Prostate gland (tissue), 2 donors: ENCODE measurements around the gene NRF1. TPM values are rescaled to one million over a fixed set of nuclear protein-coding genes. Genes with fewer than 3 reads are reported as not detected.

Experiments
- DNase-seq: peaks from one replicate; pipeline ENCODE4 v3.0.0-alpha.2; 2019; ENCODE audit warnings: low spot score
- H3K27ac ChIP-seq, 2 donors: fragments of 200-600 bp; sonication (generic); 2 replicates each; pipeline ENCODE4 v1.5.1; 2017 to 2019
- H3K27me3 ChIP-seq: fragments of 200-600 bp; sonication (generic); replicated peaks from 2 replicates; pipeline ENCODE4 v1.5.1; 2019; ENCODE audit not compliant: insufficient read depth
- H3K36me3 ChIP-seq, 2 donors: fragments of 200-600 bp; sonication (generic); 1 replicate in 1 of 2; 2 replicates in 1 of 2; pipeline versions ENCODE4 v1.5.1 to v1.8.1; 2017 to 2019
- H3K4me1 ChIP-seq: fragments of 200-600 bp; sonication (generic); replicated peaks from 2 replicates; pipeline ENCODE4 v1.5.1; 2019
- H3K4me3 ChIP-seq, 2 donors: fragments of 200-600 bp; sonication (generic); 2 replicates each; pipeline ENCODE4 v1.5.1; 2017 to 2019
- H3K9me3 ChIP-seq: fragments of 200-600 bp; sonication (generic); 2 replicates; pipeline ENCODE4 v1.5.1; 2017
- CTCF ChIP-seq, 4 experiments: fragments of 200-600 bp in 2 of 4; fragments of 450-650 bp in 2 of 4; sonication (generic) in 2 of 4; IDR thresholded peaks; 1 replicate in 3 of 4; 2 replicates in 1 of 4; pipeline ENCODE4 v1.5.1; 2016 to 2019; ENCODE audit warnings: antibody characterized with exemption in 4 of 4, mild to moderate bottlenecking in 2 of 4, moderate library complexity in 2 of 4
- POLR2A ChIP-seq: fragments of 450-650 bp; IDR thresholded peaks from one replicate; pipeline ENCODE4 v1.6.1; 2016; ENCODE audit warnings: antibody characterized with exemption, mild to moderate bottlenecking
- POLR2AphosphoS5 ChIP-seq: sonication (generic); formaldehyde crosslinking; IDR thresholded peaks from one replicate; pipeline ENCODE4 v1.6.1; 2017; ENCODE audit warnings: antibody characterized with exemption
- WGBS: methylation state at CpG from one replicate; pipeline ENCODE4 v1.1.5; 2018; 5-methylcytosine and 5-hydroxymethylcytosine counted together
- intact Hi-C: fragments of 100-400 bp; cut with DNase I; formaldehyde crosslinking; loops from one replicate; pipeline ENCODE4 v1.14.2; 2022
- total RNA-seq, 2 donors: library from RNA; depleted of rRNA; stranded (reverse); fragments of >200 nt; gene quantifications; one replicate each; pipeline ENCODE4 v1.1.0, GENCODE V29; 2016

NRF1 gene
- total RNA-seq, 2 donors from 2014 or later = 22.3 to 27.0 TPM

- no peaks in the 10 kb centered on the region for H3K4me1 ChIP-seq
- no peak overlapping the region for H3K27ac ChIP-seq
- intact Hi-C loops = no loop called here
- H3K36me3 ChIP-seq = peaks cover 4 to 6% of the 10 kb centered on the region in 2 donors
- no peaks in the 10 kb centered on the region for H3K27me3 ChIP-seq
- no peaks in the 10 kb centered on the region for H3K9me3 ChIP-seq
- no peak overlapping the region for H3K4me3 ChIP-seq
- WGBS = 63% methylated on average over 1 of the region's 1 CpG
- TF ChIP-seq POLR2A (no peak), CTCF (IDR thresholded peaks at IDR 0.05) (no peak), POLR2AphosphoS5 (no peak)
- no peak for DNase-seq
These were observed 103.1 kb downstream of the NRF1 start for GRCh38 chr7:129714514-129715063.

- no peak for DNase-seq
- Histone ChIP-seq H3K4me3 (no peak overlapping the region), H3K27me3 (no peaks in the 10 kb centered on the region), H3K4me1 (no peaks in the 10 kb centered on the region), H3K36me3 (peaks cover 0 to 6% of the 10 kb centered on the region in 2 donors), H3K9me3 (no peaks in the 10 kb centered on the region), H3K27ac (no peak overlapping the region)
- TF ChIP-seq POLR2A (no peak), CTCF (IDR thresholded peaks at IDR 0.05) (no peak), POLR2AphosphoS5 (no peak)
- intact Hi-C loops = no loop called here
- 93% methylated on average over 6 of the region's 6 CpGs for WGBS
These were observed 108.6 kb downstream of the NRF1 start for GRCh38 chr7:129719980-129720732.

- Histone ChIP-seq H3K4me3 (no peak overlapping the region), H3K36me3 (peaks cover 0 to 6% of the 10 kb centered on the region in 2 donors), H3K4me1 (no peaks in the 10 kb centered on the region), H3K9me3 (no peaks in the 10 kb centered on the region), H3K27ac (no peak overlapping the region), H3K27me3 (no peaks in the 10 kb centered on the region)
- 80% methylated on average over 1 of the region's 1 CpG for WGBS
- intact Hi-C loops = no loop called here
- TF ChIP-seq POLR2AphosphoS5 = no peak
- TF ChIP-seq POLR2A = no peak
- TF ChIP-seq CTCF (IDR thresholded peaks at IDR 0.05) = no peak
- DNase-seq = no peak
These were observed 109.5 kb downstream of the NRF1 start for GRCh38 chr7:129721068-129721467.

DNA sequence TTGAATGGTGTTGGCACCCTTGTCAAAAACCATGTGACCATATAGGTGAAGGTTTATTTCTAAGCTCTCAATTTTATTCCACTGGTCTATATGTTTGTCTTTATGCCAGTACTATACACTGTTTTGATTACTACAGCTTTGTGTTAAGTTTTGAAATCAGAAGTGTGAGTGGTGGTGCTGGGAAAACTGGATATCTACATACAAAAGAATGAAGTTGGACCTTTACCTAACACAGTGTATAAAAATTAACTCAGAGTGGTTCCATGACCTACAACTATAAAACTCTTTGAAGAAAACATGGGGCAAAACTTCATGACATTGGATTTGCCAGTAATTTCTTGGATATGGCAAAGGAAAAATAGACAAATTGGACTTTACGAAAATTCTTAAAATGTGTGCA is 112.2 kb downstream of the NRF1 start:
- WGBS = 98% methylated on average over 1 of the region's 1 CpG
- H3K4me1 ChIP-seq = no peaks in the 10 kb centered on the region
- no peak overlapping the region for H3K4me3 ChIP-seq
- intact Hi-C loops = no loop called here
- TF ChIP-seq POLR2AphosphoS5 = no peak
- TF ChIP-seq POLR2A = no peak
- TF ChIP-seq CTCF (IDR thresholded peaks at IDR 0.05) = no peak
- no peak overlapping the region for H3K27ac ChIP-seq
- no peak for DNase-seq
- no peaks in the 10 kb centered on the region for H3K9me3 ChIP-seq
- H3K27me3 ChIP-seq = no peaks in the 10 kb centered on the region
- peaks cover 0 to under 1% of the 10 kb centered on the region in 2 donors for H3K36me3 ChIP-seq

- H3K27me3 ChIP-seq = no peaks in the 10 kb centered on the region
- no peak for TF ChIP-seq CTCF (IDR thresholded peaks at IDR 0.05)
- no peak for TF ChIP-seq POLR2A
- WGBS = 95% methylated on average over 3 of the region's 3 CpGs
- H3K4me1 ChIP-seq = no peaks in the 10 kb centered on the region
- H3K36me3 ChIP-seq = no peaks in the 10 kb centered on the region
- H3K9me3 ChIP-seq = no peaks in the 10 kb centered on the region
- intact Hi-C loops = no loop called here
- H3K4me3 ChIP-seq = no peak overlapping the region
- no peak for DNase-seq
- no peak overlapping the region for H3K27ac ChIP-seq
These were observed 113.3 kb downstream of the NRF1 start for GRCh38 chr7:129724796-129725195.
